ENCODE results near the gene SBF1. TPM values are rescaled to one million over a fixed set of nuclear protein-coding genes. Genes with fewer than 3 reads are reported as not detected.

The SBF1 gene
- total and polyA plus RNA-seq, 2 of the 13 experiments (the other 11 are each of a cell fraction or from before 2014, with no cell fraction given) = 31.7 to 40.9 TPM

GRCh38 chr22:50437511-50438304 is 37.1 kb downstream of the SBF1 start:
- FAIRE-seq = no peak

GRCh38 chr22:50436841-50437341 is 37.9 kb downstream of the SBF1 start:
- intact Hi-C loops (cut with micrococcal nuclease; ENCODE audit: unreplicated experiment) (no loop called here), in situ Hi-C loops (cut with HindIII; ENCODE audit: extremely low pct_ligation_motif_present, low pct_unique_long_range_greater_than_20kb) (no loop called here)
- no peak for FAIRE-seq
- no peak for ATAC-seq
- POLR2A ChIA-PET = no interaction called here
- H3K36me3 ChIP-seq (replicated peaks in 1 of 2; ENCODE audit: control insufficient read depth in 1 of 2, insufficient read depth in 2 of 2, low read length in 2 of 2) = peaks cover 47 to 62% of the 10 kb centered on the region in 2 experiments; a peak in 4 of 5 replicates
- H3K9ac ChIP-seq (ENCODE audit: insufficient read depth, low read depth, low read length) = no peak overlapping the region
- H3K27ac ChIP-seq (ENCODE audit: extremely low read length, insufficient read depth, low read length) = no peak overlapping the region
- no peak for TF ChIP-seq SIN3A (IDR thresholded peaks at IDR 0.05; ENCODE audit: borderline replicate concordance, low read depth, low read length)
- TF ChIP-seq PHF5A (CRISPR knock-in tag; IDR thresholded peaks at IDR 0.05; ENCODE audit: low read depth, unreplicated experiment) = no peak
- TF ChIP-seq POLR2G (IDR thresholded peaks at IDR 0.05; ENCODE audit: low read depth, low read length) = peak; percentile 2; the same call in 1 of the 2 replicates
- TF ChIP-seq JUN (CRISPR knock-in tag; IDR thresholded peaks at IDR 0.05) = no peak
- TF ChIP-seq GTF2F1 (IDR thresholded peaks at IDR 0.05; ENCODE audit: low read length) = no peak
- no peak for TF ChIP-seq EZH2 (conservative IDR thresholded peaks at IDR 0.05; ENCODE audit: low read depth, low read length)
- TF ChIP-seq CTCF (CRISPR knock-in tag; IDR thresholded peaks at IDR 0.05) = no peak
- TF ChIP-seq PRPF4 (IDR thresholded peaks at IDR 0.05; ENCODE audit: low read depth, low read length, poor library complexity, severe bottlenecking) = no peak
- TF ChIP-seq ZNF691 (CRISPR knock-in tag; IDR thresholded peaks at IDR 0.05; ENCODE audit: borderline replicate concordance, low read depth) = no peak
- H3K9me3 ChIP-seq (ENCODE audit: low read length) = no peaks in the 10 kb centered on the region
- WGBS (ENCODE audit: low lambda C conversion rate) = 99% methylated on average over 13 of the region's 25 CpGs
- H3K4me3 ChIP-seq (replicated peaks in 1 of 3; ENCODE audit: insufficient read depth in 1 of 3, low read depth in 2 of 3, low read length in 3 of 3) = no peak overlapping the region
- no peak for DNase-seq (ENCODE audit: low spot score)
- H3K4me1 ChIP-seq (ENCODE audit: insufficient read depth, low read length) = no peaks in the 10 kb centered on the region
- CTCF ChIA-PET (ENCODE audit: low intra/inter-chr PET ratio, low total read pairs) = no interaction called here
- H3K4me2 ChIP-seq (ENCODE audit: low read depth, low read length) = no peak overlapping the region
- BruUV-seq (replicated peaks) = no TSS peak
- no peaks in the 10 kb centered on the region for H4K20me1 ChIP-seq (ENCODE audit: insufficient read depth, low read length)
- no peaks in the 10 kb centered on the region for H3K27me3 ChIP-seq (ENCODE audit: control insufficient read depth in 1 of 2, insufficient read depth in 2 of 2, low read length in 2 of 2)
- H3K79me2 ChIP-seq (ENCODE audit: insufficient read depth, low read length) = no peaks in the 10 kb centered on the region
- no peak overlapping the region for H2AFZ ChIP-seq (ENCODE audit: low read length)

More at GRCh38 chr22:50437511-50438304, 37.1 kb downstream of the SBF1 start:
- in situ Hi-C loops (cut with HindIII; ENCODE audit: extremely low pct_ligation_motif_present, low pct_unique_long_range_greater_than_20kb) (no loop called here), intact Hi-C loops (cut with micrococcal nuclease; ENCODE audit: unreplicated experiment) (no loop called here)
- ChIA-PET CTCF (ENCODE audit: low intra/inter-chr PET ratio, low total read pairs) (no interaction called here), POLR2A (no interaction called here)
- 94% methylated on average over 27 of the region's 36 CpGs for WGBS (ENCODE audit: low lambda C conversion rate)
- H4K20me1 ChIP-seq (ENCODE audit: insufficient read depth, low read length) = no peaks in the 10 kb centered on the region
- H3K9me3 ChIP-seq (ENCODE audit: low read length) = no peaks in the 10 kb centered on the region
- no peak overlapping the region for H2AFZ ChIP-seq (ENCODE audit: low read length)
- no peaks in the 10 kb centered on the region for H3K4me1 ChIP-seq (ENCODE audit: insufficient read depth, low read length)
- no peaks in the 10 kb centered on the region for H3K27me3 ChIP-seq (ENCODE audit: control insufficient read depth in 1 of 2, insufficient read depth in 2 of 2, low read length in 2 of 2)
- H3K79me2 ChIP-seq (ENCODE audit: insufficient read depth, low read length) = no peaks in the 10 kb centered on the region
- H3K9ac ChIP-seq (ENCODE audit: insufficient read depth, low read depth, low read length) = no peak overlapping the region
- no TSS peak for BruUV-seq (replicated peaks)
- H3K27ac ChIP-seq (ENCODE audit: extremely low read length, insufficient read depth, low read length) = no peak overlapping the region
- peaks cover 48 to 56% of the 10 kb centered on the region in 2 experiments; a peak in 4 of 5 replicates for H3K36me3 ChIP-seq (replicated peaks in 1 of 2; ENCODE audit: control insufficient read depth in 1 of 2, insufficient read depth in 2 of 2, low read length in 2 of 2)
- ATAC-seq (no peak), DNase-seq (ENCODE audit: low spot score) (no peak)
- no peak overlapping the region for H3K4me3 ChIP-seq (replicated peaks in 1 of 3; ENCODE audit: insufficient read depth in 1 of 3, low read depth in 2 of 3, low read length in 3 of 3)
- no peak for TF ChIP-seq GFI1 (CRISPR knock-in tag; IDR thresholded peaks at IDR 0.05; ENCODE audit: borderline replicate concordance)
- no peak for TF ChIP-seq ZFP37 (CRISPR knock-in tag; IDR thresholded peaks at IDR 0.05; ENCODE audit: borderline replicate concordance)
- no peak for TF ChIP-seq HOXA7 (CRISPR knock-in tag; IDR thresholded peaks at IDR 0.05)
- peak; percentile 13; the same call in 1 of the 2 replicates for TF ChIP-seq POLR2AphosphoS5 (IDR thresholded peaks at IDR 0.05; ENCODE audit: low read depth, low read length)
- peak; percentile 73 for TF ChIP-seq AGO2 (optimal IDR thresholded peaks at IDR 0.05; ENCODE audit: low read depth, low read length)
- TF ChIP-seq HNRNPLL (IDR thresholded peaks at IDR 0.05; ENCODE audit: low read depth, low read length, poor library complexity, severe bottlenecking) = no peak
- peak in 1 of 2 experiments; percentile 37; a peak in 1 of 4 replicates for TF ChIP-seq POLR2A (IDR thresholded peaks at IDR 0.05; ENCODE audit: insufficient read depth in 1 of 2, low read depth in 2 of 2, low read length in 2 of 2)
- TF ChIP-seq ZFYVE20 (CRISPR knock-in tag; IDR thresholded peaks at IDR 0.05; ENCODE audit: borderline replicate concordance, low read depth) = no peak
- H3K4me2 ChIP-seq (ENCODE audit: low read depth, low read length) = no peak overlapping the region

All from HepG2 (cell line).